NB4 (cell line): ENCODE results near the gene DENND2D.

Experiments
- MYC ChIP-seq: IDR thresholded peaks from 2 replicates; pipeline ENCODE4 v1.6.1; 2011; ENCODE audit warnings: low read depth, low read length
- POLR2A ChIP-seq: IDR thresholded peaks from 2 replicates; pipeline ENCODE4 v1.6.1; 2011; ENCODE audit warnings: mild to moderate bottlenecking; ENCODE audit not compliant: insufficient read length; ENCODE audit errors: extremely low read depth
- TF ChIP-seq, protein P1 (sequence below): IDR thresholded peaks from one replicate; pipeline ENCODE4 v1.5.1; 2012; ENCODE audit warnings: low read depth, low read length

DNA sequence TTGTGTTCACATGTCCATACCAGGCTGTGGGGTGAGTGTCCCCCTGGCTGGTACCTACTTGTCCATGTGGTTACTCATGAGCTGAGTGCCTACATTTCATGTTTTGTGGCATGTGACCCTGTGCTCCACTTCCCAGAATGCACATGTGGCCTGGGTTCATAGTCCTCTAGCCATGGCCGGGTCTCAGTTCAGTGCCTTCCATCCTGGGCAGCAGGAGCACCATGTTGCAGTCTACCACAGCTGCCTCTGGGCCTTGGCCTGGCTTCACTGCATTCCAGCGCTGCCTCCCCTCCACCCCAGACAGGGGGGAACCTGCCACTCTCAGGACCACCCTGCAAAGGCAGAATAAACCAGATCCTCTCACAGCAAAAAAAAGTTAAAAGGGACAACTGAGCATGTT is 54.9 kb downstream of the DENND2D start:
- TF ChIP-seq, protein P1, sequence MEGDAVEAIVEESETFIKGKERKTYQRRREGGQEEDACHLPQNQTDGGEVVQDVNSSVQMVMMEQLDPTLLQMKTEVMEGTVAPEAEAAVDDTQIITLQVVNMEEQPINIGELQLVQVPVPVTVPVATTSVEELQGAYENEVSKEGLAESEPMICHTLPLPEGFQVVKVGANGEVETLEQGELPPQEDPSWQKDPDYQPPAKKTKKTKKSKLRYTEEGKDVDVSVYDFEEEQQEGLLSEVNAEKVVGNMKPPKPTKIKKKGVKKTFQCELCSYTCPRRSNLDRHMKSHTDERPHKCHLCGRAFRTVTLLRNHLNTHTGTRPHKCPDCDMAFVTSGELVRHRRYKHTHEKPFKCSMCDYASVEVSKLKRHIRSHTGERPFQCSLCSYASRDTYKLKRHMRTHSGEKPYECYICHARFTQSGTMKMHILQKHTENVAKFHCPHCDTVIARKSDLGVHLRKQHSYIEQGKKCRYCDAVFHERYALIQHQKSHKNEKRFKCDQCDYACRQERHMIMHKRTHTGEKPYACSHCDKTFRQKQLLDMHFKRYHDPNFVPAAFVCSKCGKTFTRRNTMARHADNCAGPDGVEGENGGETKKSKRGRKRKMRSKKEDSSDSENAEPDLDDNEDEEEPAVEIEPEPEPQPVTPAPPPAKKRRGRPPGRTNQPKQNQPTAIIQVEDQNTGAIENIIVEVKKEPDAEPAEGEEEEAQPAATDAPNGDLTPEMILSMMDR = no peak
- TF ChIP-seq POLR2A (no peak), MYC (no peak)
